Measurements from ENCODE around the gene PRR4. TPM values are rescaled to one million over a fixed set of nuclear protein-coding genes. Genes with fewer than 3 reads are reported as not detected.

Gene PRR4
- total and polyA plus RNA-seq, 5 donors: 0.50 to 2.4 (median 1.2) TPM

DNA sequence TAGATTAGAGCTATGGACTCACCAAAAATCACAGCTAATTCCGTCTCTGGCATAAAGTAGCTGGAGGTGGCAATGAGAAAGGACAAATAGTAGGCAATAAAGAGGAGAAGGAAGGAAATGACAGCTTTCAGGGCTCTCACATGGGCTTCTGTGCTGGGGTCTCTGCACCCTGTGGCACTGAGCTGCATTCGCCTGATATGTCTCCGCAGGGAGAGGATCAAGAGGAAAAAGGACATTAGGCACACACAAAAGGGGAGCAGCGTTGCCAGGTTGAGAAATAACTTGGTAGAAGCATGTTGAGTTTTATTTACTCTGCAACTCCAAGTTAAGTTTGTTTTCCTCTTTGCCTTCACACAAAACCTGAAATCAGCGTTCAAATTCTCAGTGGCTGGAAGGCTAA is 47.5 kb downstream of the PRR4 start:
- H3K27me3 ChIP-seq (ENCODE audit: control insufficient read depth, insufficient read depth): no peaks in the 10 kb centered on the region
- no peaks in the 10 kb centered on the region for H3K4me1 ChIP-seq (ENCODE audit: control insufficient read depth, insufficient read depth, low read length)
- 66% methylated on average over 5 of the region's 5 CpGs for WGBS
- no peak overlapping the region for H3K27ac ChIP-seq (ENCODE audit: low read length)
- no peak overlapping the region for H3K4me3 ChIP-seq (ENCODE audit: low read length)
- intact Hi-C loops (cut with DNase I): no loop called here
- H3K9me3 ChIP-seq (ENCODE audit: control insufficient read depth, low read length): no peaks in the 10 kb centered on the region
- no peak for DNase-seq
- no peak for ATAC-seq

Other genes with a start within 250 kb of the PRR4 start
- 10 to 100 TPM; 12.8 to 17.4 (median 14.0) TPM for gene MAGOHB, start 235.9 kb downstream of the PRR4 start, total RNA-seq
- 16.4 TPM for gene MAGOHB, start 235.9 kb downstream of the PRR4 start, polyA plus RNA-seq
- under 1 TPM in 1 of 4 donors, not detected in 3; 0.09 TPM for gene STYK1, start 175.4 kb downstream of the PRR4 start, total RNA-seq
- 0.02 TPM for gene STYK1, start 175.4 kb downstream of the PRR4 start, polyA plus RNA-seq
- gene YBX3, start 126.2 kb downstream of the PRR4 start, total RNA-seq: 100 to 1,000 TPM; 585 to 928 (median 744) TPM
- 490 TPM for gene YBX3, start 126.2 kb downstream of the PRR4 start, polyA plus RNA-seq
- gene TAS2R7, start 46.8 kb downstream of the PRR4 start, total RNA-seq: not detected
- 0.07 TPM for gene TAS2R7, start 46.8 kb downstream of the PRR4 start, polyA plus RNA-seq
- not detected for gene TAS2R8, start 42.2 kb downstream of the PRR4 start, total RNA-seq
- gene TAS2R8, start 42.2 kb downstream of the PRR4 start, polyA plus RNA-seq: not detected
- not detected for gene TAS2R9, start 39.3 kb downstream of the PRR4 start, total RNA-seq
- not detected for gene TAS2R9, start 39.3 kb downstream of the PRR4 start, polyA plus RNA-seq
- gene TAS2R10, start 23.1 kb downstream of the PRR4 start, total RNA-seq: under 1 TPM in 3 of 4 donors, not detected in 1; 0.23 to 0.56 (median 0.31) TPM
- not detected for gene TAS2R10, start 23.1 kb downstream of the PRR4 start, polyA plus RNA-seq
- 10 to 100 TPM in 2 of 4 donors, 1 to 10 TPM in 2; 4.6 to 14.5 (median 8.9) TPM for gene PRH1, start 34.8 kb upstream of the PRR4 start, total RNA-seq
- gene PRH1, start 34.8 kb upstream of the PRR4 start, polyA plus RNA-seq: 1.8 TPM
- 1 to 10 TPM in 1 of 4 donors, under 1 TPM in 3; 0.23 to 1.8 (median 0.42) TPM for gene TAS2R13, start 60.1 kb upstream of the PRR4 start, total RNA-seq
- 0.25 TPM for gene TAS2R13, start 60.1 kb upstream of the PRR4 start, polyA plus RNA-seq
- under 1 TPM in 1 of 4 donors, not detected in 3; 0.53 TPM for gene PRH2, start 79.8 kb upstream of the PRR4 start, total RNA-seq
- gene PRH2, start 79.8 kb upstream of the PRR4 start, polyA plus RNA-seq: not detected
- gene TAS2R14, start 89.8 kb upstream of the PRR4 start, total RNA-seq: 1 to 10 TPM in 2 of 4 donors, under 1 TPM in 2; 0.60 to 1.5 (median 1.1) TPM
- 1.1 TPM for gene TAS2R14, start 89.8 kb upstream of the PRR4 start, polyA plus RNA-seq
- 1 to 10 TPM in 1 of 4 donors, under 1 TPM in 3; 0.56 to 1.1 (median 0.74) TPM for gene TAS2R50, start 137.4 kb upstream of the PRR4 start, total RNA-seq
- gene TAS2R50, start 137.4 kb upstream of the PRR4 start, polyA plus RNA-seq: 0.09 TPM
- gene TAS2R20, start 148.8 kb upstream of the PRR4 start, total RNA-seq: 1 to 10 TPM in 2 of 4 donors, under 1 TPM in 2; 0.54 to 1.4 (median 0.95) TPM
- gene TAS2R20, start 148.8 kb upstream of the PRR4 start, polyA plus RNA-seq: 0.27 TPM
- 1 to 10 TPM in 2 of 4 donors, under 1 TPM in 2; 0.77 to 2.9 (median 1.2) TPM for gene TAS2R19, start 173.1 kb upstream of the PRR4 start, total RNA-seq
- gene TAS2R19, start 173.1 kb upstream of the PRR4 start, polyA plus RNA-seq: 0.57 TPM
- gene TAS2R31, start 181.9 kb upstream of the PRR4 start, total RNA-seq: 1 to 10 TPM; 1.0 to 2.0 (median 1.4) TPM
- 0.54 TPM for gene TAS2R31, start 181.9 kb upstream of the PRR4 start, polyA plus RNA-seq
- gene TAS2R46, start 212.8 kb upstream of the PRR4 start, total RNA-seq: under 1 TPM in 3 of 4 donors, not detected in 1; 0.26 to 0.71 (median 0.53) TPM
- gene TAS2R46, start 212.8 kb upstream of the PRR4 start, polyA plus RNA-seq: not detected
- not detected for gene TAS2R43, start 242.8 kb upstream of the PRR4 start, total RNA-seq
- gene TAS2R43, start 242.8 kb upstream of the PRR4 start, polyA plus RNA-seq: not detected